GM23338 (cell line): ENCODE results near the gene MYO1D. TPM values are rescaled to one million over a fixed set of nuclear protein-coding genes. Genes with fewer than 3 reads are reported as not detected.

Experiments
- ATAC-seq: fragments of 200-7000 bp; cut with Tn5 transposase; 3 replicates; pipeline ENCODE4 v1.9.1; 2020
- DNase-seq: peaks from one replicate; pipeline ENCODE4 v3.0.0-alpha.2; 2015; ENCODE audit warnings: low spot score
- H2AFZ ChIP-seq: fragments of 200-600 bp; sonication (generic); 2 replicates; pipeline ENCODE4 v1.8.0; 2016; ENCODE audit warnings: antibody characterized with exemption, mild to moderate bottlenecking, moderate library complexity
- H3F3A ChIP-seq: fragments of 200-600 bp; sonication (generic); replicated peaks from 2 replicates; pipeline ENCODE4 v1.8.0; 2017; ENCODE audit warnings: antibody characterized with exemption, mixed run types, low read depth
- H3K27ac ChIP-seq: fragments of 200-600 bp; sonication (generic); 2 replicates; pipeline ENCODE4 v1.6.1; 2016; ENCODE audit warnings: low read depth
- H3K27me3 ChIP-seq: fragments of 200-600 bp; sonication (generic); 2 replicates; pipeline ENCODE4 v1.8.0; 2016; ENCODE audit warnings: mild to moderate bottlenecking, mixed run types, moderate library complexity; ENCODE audit not compliant: insufficient read depth
- H3K36me3 ChIP-seq: fragments of 200-600 bp; sonication (generic); 2 replicates; pipeline ENCODE4 v1.8.0; 2016; ENCODE audit warnings: mild to moderate bottlenecking; ENCODE audit not compliant: insufficient read depth
- H3K4me1 ChIP-seq: fragments of 200-600 bp; sonication (generic); 2 replicates; pipeline ENCODE4 v1.8.0; 2016; ENCODE audit warnings: mild to moderate bottlenecking, moderate library complexity; ENCODE audit not compliant: insufficient read depth
- H3K4me2 ChIP-seq: fragments of 200-600 bp; sonication (generic); 2 replicates; pipeline ENCODE4 v1.7.1; 2017; ENCODE audit warnings: mixed run types
- H3K4me3 ChIP-seq: fragments of 200-600 bp; sonication (generic); 2 replicates; pipeline ENCODE4 v1.6.1; 2016; ENCODE audit warnings: mixed run types
- H3K79me2 ChIP-seq: fragments of 200-600 bp; sonication (generic); replicated peaks from 2 replicates; pipeline ENCODE4 v1.8.0; 2017; ENCODE audit warnings: mild to moderate bottlenecking; ENCODE audit not compliant: insufficient read depth
- H3K9me2 ChIP-seq: fragments of 200-600 bp; sonication (generic); 2 replicates; pipeline ENCODE4 v1.8.0; 2017; ENCODE audit not compliant: insufficient read depth
- H4K20me1 ChIP-seq: fragments of 200-600 bp; sonication (generic); replicated peaks from 2 replicates; pipeline ENCODE4 v1.8.0; 2017; ENCODE audit warnings: mild to moderate bottlenecking; ENCODE audit not compliant: insufficient read depth
- H3K27ac Mint-ChIP-seq: 2 replicates; pipeline ENCODE4 v1.8.0; 2020; ENCODE audit warnings: inconsistent platforms, mild to moderate bottlenecking, moderate library complexity, mixed read lengths
- H3K27me3 Mint-ChIP-seq: 3 replicates; pipeline ENCODE4 v1.8.0; 2022; ENCODE audit warnings: low read depth, mild to moderate bottlenecking, moderate library complexity, mixed read lengths, inconsistent platforms; ENCODE audit not compliant: insufficient read depth, poor library complexity
- H3K36me3 Mint-ChIP-seq: 3 replicates; pipeline ENCODE4 v1.8.0; 2021; ENCODE audit warnings: low read depth, mild to moderate bottlenecking, inconsistent platforms, moderate library complexity, mixed read lengths
- H3K4me1 Mint-ChIP-seq: 3 replicates; pipeline ENCODE4 v1.8.0; 2020; ENCODE audit warnings: mild to moderate bottlenecking, inconsistent platforms, mixed read lengths
- H3K4me3 Mint-ChIP-seq: 3 replicates; pipeline ENCODE4 v1.8.0; 2021; ENCODE audit warnings: moderate library complexity, mild to moderate bottlenecking, inconsistent platforms, mixed read lengths
- H3K9me3 Mint-ChIP-seq: 3 replicates; pipeline ENCODE4 v1.8.0; 2020; ENCODE audit warnings: moderate library complexity, mild to moderate bottlenecking, inconsistent platforms, mixed read lengths
- CREB1 ChIP-seq: fragments of 250-450 bp; sonication (Bioruptor Pico); IDR thresholded peaks from 2 replicates; pipeline ENCODE4 v1.5.0; 2020; ENCODE audit warnings: low read depth, mild to moderate bottlenecking, moderate library complexity
- CTCF ChIP-seq, 2 experiments: fragments of 200-600 bp in 1 of 2; sonication (generic) in 1 of 2; conservative IDR thresholded peaks; 2 replicates each; pipeline versions ENCODE4 v1.5.1 to v1.6.1; 2016 to 2017; ENCODE audit warnings: antibody characterized with exemption in 2 of 2, low read depth in 2 of 2, mild to moderate bottlenecking in 2 of 2, moderate library complexity in 1 of 2
- EZH2 ChIP-seq: fragments of 200-600 bp; sonication (generic); IDR thresholded peaks from one replicate; pipeline ENCODE4 v1.8.0; 2017; ENCODE audit warnings: antibody characterized with exemption, mild to moderate bottlenecking, low read depth; ENCODE audit not compliant: unreplicated experiment
- EZH2phosphoT487 ChIP-seq: fragments of 200-600 bp; sonication (generic); IDR thresholded peaks from one replicate; pipeline ENCODE4 v1.8.1; 2018; ENCODE audit warnings: antibody characterized with exemption; ENCODE audit not compliant: unreplicated experiment
- JUNB ChIP-seq: IDR thresholded peaks from one replicate; pipeline ENCODE4 v1.6.1; 2016; ENCODE audit warnings: antibody characterized with exemption; ENCODE audit not compliant: unreplicated experiment
- NANOG ChIP-seq: IDR thresholded peaks from 2 replicates; pipeline ENCODE4 v1.6.1; 2016; ENCODE audit warnings: antibody characterized with exemption, borderline replicate concordance
- POLR2AphosphoS5 ChIP-seq: IDR thresholded peaks from 2 replicates; pipeline ENCODE4 v1.6.1; 2016; ENCODE audit warnings: antibody characterized with exemption, low read depth
- REST ChIP-seq: IDR thresholded peaks from one replicate; pipeline ENCODE4 v1.6.1; 2018; ENCODE audit warnings: antibody characterized with exemption; ENCODE audit not compliant: unreplicated experiment
- STAT1 ChIP-seq: IDR thresholded peaks from one replicate; pipeline ENCODE4 v1.6.1; 2016; ENCODE audit warnings: antibody characterized with exemption; ENCODE audit not compliant: unreplicated experiment
- ZNF114 ChIP-seq: fragments of 250-450 bp; sonication (Bioruptor Pico); IDR thresholded peaks from 2 replicates; pipeline ENCODE4 v1.5.0; 2020; ENCODE audit warnings: mild to moderate bottlenecking, moderate library complexity
- ZNF331 ChIP-seq: fragments of 250-450 bp; sonication (Bioruptor Pico); IDR thresholded peaks from 2 replicates; pipeline ENCODE4 v1.5.0; 2020; ENCODE audit warnings: low read depth, mild to moderate bottlenecking, moderate library complexity
- polyA plus RNA-seq: library from polyadenylated mRNA; unstranded; fragments of >200 nt; fragmentation: Nextera tagmentation; extraction: Ambion mirVana; gene quantifications from 2 replicates; pipeline ENCODE4 v1.2.1, GENCODE V29; 2016
- total RNA-seq: library from RNA; depleted of rRNA; stranded (reverse); fragments of >200 nt; shearing (Covaris generic); gene quantifications from 2 replicates; pipeline ENCODE4 v1.2.3, GENCODE V29; 2014
- TF ChIP-seq, protein P1 (sequence below): IDR thresholded peaks from 2 replicates; pipeline ENCODE4 v1.6.1; 2016; ENCODE audit warnings: antibody characterized with exemption

Gene MYO1D
- total and polyA plus RNA-seq, 2 experiments from 2014 or later = 8.6 to 28.6 TPM

DNA sequence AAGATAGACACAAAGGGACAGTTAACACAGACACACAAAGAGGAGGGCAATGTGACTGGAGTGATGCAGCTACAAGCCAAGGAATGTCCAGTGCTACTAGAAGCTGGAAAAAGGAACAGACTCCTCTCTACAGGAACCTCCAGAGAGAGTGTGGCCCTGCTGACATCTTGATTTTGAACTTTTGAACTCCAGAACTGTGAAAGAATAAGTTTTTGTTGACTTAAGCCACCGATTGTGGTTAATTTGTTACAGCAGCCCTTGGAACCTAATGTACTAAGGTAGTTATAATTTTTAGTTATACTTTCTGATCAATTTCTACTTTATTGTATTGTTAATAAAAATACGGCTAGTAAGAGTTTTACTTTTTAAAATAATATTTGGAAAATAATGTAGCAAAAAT, 129.1 kb downstream of the MYO1D start (continued):
- no peak for TF ChIP-seq REST
- TF ChIP-seq JUNB = no peak

DNA sequence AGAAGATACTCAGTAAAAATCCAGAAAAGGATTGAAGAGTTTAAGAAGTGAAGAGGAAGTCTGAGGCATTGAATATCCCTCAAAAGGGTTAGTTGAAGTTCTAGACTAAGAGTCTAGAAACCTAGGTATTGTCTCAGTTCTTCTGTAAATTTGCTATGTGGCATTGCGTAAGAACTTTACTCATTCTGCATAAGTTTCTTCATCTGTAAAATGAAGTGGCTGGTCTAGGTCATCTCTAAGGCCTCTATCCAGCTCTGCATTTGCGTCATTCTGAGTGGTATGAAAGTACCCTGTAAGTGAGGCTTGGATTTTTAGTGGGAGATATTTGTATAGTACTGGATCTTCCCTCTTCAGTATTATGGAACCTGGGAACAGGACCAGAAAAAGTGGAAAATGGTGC, 130.2 kb downstream of the MYO1D start:
- Histone ChIP-seq H3K36me3 (no peaks in the 10 kb centered on the region), H2AFZ (no peak overlapping the region), H3K79me2 (no peaks in the 10 kb centered on the region), H3K9me2 (no peaks in the 10 kb centered on the region), H3K27ac (no peak overlapping the region), H3K4me3 (no peak overlapping the region), H3K4me1 (no peaks in the 10 kb centered on the region), H4K20me1 (no peaks in the 10 kb centered on the region), H3F3A (no peaks in the 10 kb centered on the region), H3K4me2 (no peak overlapping the region), H3K27me3 (no peaks in the 10 kb centered on the region)
- Mint-ChIP-seq H3K27ac (no peak overlapping the region), H3K27me3 (no peaks in the 10 kb centered on the region), H3K9me3 (no peaks in the 10 kb centered on the region), H3K4me3 (no peak overlapping the region), H3K4me1 (no peaks in the 10 kb centered on the region), H3K36me3 (no peaks in the 10 kb centered on the region; the same call in 2 of the 3 replicates)
- ATAC-seq = no peak
- no peak for DNase-seq
- TF ChIP-seq NANOG (no peak), REST (no peak), CTCF (conservative IDR thresholded peaks at IDR 0.05; ENCODE audit: low read depth in 2 of 2) (no peak), CREB1 (CRISPR knock-in tag) (no peak), STAT1 (no peak), ZNF114 (CRISPR knock-in tag) (no peak), ZNF331 (CRISPR knock-in tag) (no peak), POLR2AphosphoS5 (no peak), EZH2 (no peak), EZH2phosphoT487 (no peak), JUNB (no peak)
- TF ChIP-seq, protein P1, sequence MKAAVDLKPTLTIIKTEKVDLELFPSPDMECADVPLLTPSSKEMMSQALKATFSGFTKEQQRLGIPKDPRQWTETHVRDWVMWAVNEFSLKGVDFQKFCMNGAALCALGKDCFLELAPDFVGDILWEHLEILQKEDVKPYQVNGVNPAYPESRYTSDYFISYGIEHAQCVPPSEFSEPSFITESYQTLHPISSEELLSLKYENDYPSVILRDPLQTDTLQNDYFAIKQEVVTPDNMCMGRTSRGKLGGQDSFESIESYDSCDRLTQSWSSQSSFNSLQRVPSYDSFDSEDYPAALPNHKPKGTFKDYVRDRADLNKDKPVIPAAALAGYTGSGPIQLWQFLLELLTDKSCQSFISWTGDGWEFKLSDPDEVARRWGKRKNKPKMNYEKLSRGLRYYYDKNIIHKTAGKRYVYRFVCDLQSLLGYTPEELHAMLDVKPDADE = no peak
